HG03354 (cell line): ENCODE data around the gene VPS13C.

Experiments
- ATAC-seq: cut with Tn5 transposase; IDR thresholded peaks from one replicate; pipeline ENCODE4 v1.9.1; 2021; ENCODE audit warnings: mild to moderate bottlenecking; ENCODE audit not compliant: unreplicated experiment, poor library complexity, severe bottlenecking

VPS13C gene

DNA sequence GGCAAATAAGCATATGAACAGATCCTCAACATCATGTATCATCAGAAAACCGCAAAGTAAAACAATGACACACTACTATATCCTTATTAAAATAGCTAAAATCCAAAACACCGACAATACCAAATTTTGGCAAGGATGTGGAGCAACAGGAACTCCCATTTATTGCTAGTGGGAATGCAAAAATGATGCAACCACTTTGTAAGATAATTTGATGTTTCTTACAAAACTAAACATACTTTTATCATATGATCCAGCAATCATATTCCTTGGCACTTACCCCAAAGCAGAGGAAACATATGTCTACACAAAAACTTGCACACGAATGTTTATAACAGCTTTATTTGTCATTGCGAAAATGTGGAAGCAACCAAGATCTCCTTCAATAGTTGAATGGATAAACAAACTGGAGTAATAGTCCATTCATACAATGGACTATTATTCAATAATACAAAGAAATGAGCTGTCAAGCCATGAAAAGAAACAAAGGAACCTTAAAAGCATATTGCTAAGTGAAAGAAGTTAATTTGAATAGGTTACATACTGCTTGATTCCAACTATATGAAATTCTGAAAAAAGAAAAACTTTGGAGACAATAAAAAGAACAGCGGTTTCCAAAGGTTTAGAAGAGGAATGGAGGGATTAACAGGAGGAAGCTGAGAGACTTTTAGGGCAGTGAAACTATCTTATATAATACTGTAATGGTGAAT, 172.0 kb downstream of the VPS13C start:
- ATAC-seq: no peak

DNA sequence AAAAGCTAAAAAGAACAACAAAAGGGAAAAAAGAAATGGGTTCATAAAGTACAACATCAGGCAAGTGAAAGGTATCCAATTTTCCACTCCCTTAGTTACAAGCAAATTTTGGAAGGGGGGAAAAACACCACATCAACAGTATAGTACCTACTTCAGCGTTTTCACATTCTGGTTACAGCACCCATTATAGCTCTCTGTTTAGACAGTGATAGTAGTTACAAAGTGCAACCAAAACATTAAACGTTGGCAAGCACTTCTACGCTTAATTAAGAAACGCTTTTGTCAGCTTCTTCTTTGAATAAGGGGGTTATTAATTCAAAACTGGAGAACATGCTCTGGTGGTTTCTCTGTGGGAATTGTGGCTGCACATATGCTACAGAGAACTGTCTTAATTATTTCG, 180.2 kb downstream of the VPS13C start:
- no peak for ATAC-seq

DNA sequence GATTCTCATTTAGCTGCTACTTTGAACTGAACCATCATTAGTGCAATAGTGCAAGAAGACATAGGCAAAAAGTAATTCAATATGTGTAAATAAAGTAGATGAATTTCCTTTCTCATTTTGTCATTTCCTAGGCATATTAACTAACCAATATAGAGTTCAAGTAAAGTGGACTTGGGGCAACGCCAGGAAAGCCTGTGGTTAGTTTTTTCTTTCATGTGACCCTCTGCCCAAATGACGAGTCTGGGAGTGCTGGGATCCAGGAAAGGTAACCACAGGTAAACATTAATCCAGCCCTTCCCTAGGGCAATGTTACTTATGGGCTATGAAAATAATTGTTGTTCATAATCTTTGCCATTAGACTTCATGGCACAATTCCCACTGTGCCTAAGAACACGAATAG, 181.0 kb downstream of the VPS13C start:
- ATAC-seq: no peak

DNA sequence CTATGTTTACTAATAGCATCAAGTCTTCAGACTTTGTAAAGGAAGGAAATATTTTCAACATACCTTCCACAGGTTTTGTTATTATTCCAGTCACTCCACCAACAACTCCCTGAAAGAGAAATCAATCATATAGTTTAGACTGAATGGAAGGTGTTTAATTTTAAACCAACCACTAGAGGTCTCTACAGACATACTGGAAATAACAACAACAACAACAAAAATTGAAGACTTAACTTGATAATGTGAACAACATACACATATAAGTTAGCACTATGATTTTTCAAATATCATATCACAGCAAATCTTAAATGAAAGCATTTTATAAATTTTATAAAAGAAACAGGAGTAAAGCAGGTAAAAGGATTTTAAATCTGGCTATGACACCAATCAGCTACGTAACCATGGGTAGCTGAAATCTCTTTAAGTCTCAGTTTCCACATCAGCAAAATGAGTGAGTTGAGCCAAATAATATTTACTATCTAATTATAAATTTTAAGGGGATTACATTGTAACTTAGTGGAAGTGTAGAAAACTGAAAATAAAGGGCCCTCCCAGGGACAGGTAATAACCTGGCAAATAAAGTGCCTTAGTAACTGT, 188.2 kb downstream of the VPS13C start:
- no peak for ATAC-seq

DNA sequence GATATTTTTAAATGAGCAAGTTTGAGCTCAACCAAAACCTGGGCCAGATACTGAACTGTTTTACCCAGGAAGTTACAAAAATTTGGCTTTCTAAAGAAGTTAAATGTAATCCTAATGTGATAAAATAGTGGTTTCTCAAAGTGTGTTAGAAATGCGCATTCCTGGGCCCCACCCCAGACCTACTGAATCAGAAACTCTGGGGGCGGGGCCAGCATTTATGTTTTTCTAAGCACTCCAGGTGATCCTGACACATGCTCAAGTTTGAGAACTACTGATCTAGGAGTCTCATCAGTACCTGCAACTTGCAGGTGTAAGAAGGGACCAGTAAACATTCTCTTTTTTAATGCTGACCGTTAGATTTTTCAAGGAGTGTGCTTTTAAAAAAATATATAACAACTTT, 190.6 kb downstream of the VPS13C start:
- no peak for ATAC-seq

DNA sequence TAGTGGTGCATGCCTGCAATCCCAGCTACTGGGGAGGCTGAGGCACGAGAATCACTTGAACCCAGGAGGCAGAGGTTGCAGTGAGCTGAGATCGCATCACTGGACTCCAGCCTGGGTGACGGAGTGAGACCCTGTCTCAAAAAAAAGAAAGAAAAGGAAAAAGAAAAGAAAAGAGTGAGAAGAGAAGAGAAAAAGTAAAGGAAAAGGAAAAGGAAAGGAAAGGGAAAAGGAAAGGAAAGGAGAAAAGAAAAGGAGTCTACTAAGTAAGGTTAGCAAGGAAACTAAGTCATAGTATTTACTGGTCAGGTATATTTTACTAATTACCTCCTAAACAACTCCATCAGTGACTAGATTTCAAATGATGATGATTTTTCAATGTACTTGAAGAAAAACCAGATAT, 198.3 kb downstream of the VPS13C start:
- no peak for ATAC-seq

DNA sequence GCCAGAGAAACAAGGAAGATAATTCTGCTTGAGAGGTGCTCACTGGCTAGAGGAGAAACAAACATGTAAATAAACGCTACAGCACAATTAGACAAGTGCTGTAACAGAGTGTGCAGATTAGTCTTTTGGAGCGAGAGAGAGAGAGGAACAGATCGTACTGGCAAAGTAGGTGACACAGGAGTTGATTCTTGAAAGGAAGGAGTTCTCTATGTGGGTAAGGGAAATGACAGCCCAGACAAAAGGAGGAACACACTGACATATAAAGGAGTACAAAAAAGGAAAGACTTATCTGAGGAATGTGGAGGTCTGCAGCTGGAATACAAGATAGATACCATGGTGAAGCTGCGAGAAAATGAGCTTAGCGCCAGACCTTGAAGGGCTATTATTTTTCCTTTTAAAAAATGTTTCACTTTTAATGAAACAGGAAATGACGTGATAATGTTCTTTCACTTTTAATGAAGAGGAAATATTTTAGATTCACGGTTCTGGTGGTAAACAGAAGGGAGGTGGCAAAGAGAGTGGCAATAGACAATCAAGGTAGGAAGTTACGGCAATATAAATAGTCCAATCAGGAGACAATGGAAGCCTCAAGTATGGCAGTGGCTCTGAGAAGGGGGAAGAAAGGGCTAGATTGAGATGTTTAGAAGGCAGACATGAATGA, 202.9 kb downstream of the VPS13C start:
- ATAC-seq: no peak

DNA sequence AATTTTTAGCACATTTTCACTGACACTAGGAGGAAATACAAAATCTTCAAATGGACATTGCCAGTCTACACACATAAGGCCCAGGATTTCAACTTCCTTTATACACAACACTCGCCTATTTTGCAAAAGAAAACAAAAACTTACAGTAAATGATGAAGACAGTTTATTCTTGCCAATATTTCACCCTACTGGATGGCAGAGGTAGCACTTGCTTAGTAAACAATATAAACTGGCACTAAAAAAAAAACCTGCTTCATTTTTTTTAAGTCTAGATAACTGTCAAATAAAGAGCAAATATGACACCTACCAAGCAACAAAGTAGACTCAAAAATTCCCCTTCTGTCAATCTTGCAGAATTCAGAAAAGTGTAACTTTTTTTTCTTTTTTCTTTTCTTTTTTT, 204.0 kb downstream of the VPS13C start:
- ATAC-seq: no peak

DNA sequence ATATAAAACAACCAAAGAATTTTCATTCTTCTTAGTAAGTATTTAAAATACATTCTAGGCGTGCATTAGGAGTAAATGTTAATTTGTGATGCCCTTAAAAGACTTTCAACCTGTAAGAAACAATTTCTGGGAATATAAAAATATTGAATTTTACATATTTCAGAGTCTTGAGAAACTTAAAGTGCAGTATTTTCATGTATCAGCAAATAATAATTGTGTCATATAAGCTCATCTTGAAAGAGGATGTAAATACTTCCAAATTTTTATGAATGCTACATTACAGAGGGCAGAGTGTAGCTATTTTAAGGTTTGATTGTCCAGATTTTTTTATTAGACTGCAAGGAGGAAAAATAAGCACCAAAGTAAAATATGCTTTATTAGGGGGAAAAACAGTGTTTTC, 207.1 kb downstream of the VPS13C start:
- no peak for ATAC-seq

DNA sequence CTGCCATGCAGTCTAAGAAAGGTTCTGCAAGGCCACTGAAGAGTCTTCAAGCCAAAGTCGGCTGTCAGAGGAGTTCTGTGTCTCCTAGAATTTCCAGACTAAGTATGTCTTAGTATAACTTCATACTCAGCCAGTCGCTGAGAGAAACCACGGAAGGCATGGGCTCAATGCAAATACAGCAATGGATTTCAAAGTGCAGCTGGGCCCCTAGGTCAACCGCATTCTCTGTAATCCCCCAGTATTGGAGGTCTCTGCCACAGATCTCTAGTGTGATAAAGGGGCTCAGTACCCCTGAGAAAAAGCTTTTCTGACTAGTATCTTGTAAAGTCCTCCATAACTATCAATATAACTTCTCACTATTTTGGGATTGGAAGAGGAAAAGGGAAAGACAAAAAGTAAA, 208.3 kb downstream of the VPS13C start:
- no peak for ATAC-seq

DNA sequence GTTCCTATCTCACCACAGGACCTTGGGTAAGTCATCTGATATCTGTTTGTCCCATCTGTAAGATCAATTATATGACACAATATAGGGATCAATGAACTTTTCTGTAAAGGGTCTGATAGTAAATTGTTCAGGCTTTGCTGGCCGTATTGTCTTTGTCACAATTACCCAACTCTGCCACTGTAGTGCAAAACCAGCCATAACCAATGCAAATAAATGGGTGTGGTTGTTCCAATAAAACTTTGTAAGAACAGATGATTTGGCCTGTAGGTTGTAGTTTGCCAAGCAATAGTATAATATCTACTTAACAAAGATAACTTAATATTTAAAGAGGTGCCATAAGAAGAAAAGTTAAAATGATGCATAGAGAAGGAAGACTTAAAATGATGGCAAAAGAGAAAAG, 210.8 kb downstream of the VPS13C start:
- no peak for ATAC-seq

DNA sequence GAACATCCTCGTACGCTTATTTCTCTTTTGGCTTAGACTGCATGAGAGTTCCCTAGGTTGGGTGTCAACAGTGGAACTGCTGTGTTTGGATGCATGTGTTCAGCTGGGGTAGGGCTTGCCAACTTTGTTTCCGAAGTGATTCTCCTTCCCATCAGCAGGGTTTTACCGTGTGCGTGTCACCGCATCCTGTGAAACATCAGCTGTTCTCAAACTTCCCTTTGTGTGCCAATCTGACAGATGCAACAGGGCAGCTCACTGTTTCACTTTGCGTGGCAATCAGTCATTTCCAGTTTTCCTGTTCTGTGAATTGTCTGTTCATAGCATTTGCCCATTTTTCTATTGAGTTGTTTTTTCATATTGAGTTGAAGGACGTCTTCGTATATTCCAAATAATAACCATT, 218.8 kb downstream of the VPS13C start:
- ATAC-seq: no peak

DNA sequence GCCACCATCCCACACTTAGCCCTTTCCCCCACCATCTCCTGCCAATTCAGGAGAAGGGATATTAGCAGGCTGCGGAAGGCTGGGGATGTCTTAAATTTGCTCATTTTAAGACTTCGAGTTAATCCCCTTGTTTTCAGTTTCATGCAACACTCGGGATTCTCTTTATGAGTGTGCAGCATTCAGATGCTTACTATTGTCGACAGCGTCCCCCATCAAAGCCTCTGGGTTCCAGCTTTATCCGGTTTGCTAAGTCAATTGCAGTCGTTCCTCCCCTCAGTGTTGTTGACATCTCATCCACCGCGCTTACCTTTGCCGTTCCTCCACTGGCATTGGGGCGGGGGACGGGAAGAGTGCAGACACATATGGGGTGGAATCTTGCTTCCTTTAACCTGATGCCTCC, 220.2 kb downstream of the VPS13C start:
- ATAC-seq: no peak

DNA sequence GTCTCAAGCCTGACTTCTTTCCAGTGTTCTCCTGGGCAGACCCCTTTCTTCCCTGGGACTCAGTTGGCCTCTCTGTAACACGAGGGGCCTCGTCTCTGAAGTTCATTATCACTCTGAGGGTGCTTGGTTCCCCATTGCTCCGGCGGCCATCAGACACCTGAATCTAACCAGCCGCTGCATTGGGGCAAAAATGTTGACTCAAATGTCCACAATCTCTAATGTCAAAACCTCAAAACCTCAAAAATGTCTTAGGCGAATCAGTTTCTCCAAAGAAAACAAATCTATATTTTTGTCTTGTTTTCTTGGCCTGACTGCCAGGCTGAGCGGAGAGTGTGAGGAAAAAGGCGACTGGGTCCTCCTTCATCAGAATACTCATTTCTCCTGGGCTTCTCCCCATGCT, 220.7 kb downstream of the VPS13C start:
- ATAC-seq: no peak

DNA sequence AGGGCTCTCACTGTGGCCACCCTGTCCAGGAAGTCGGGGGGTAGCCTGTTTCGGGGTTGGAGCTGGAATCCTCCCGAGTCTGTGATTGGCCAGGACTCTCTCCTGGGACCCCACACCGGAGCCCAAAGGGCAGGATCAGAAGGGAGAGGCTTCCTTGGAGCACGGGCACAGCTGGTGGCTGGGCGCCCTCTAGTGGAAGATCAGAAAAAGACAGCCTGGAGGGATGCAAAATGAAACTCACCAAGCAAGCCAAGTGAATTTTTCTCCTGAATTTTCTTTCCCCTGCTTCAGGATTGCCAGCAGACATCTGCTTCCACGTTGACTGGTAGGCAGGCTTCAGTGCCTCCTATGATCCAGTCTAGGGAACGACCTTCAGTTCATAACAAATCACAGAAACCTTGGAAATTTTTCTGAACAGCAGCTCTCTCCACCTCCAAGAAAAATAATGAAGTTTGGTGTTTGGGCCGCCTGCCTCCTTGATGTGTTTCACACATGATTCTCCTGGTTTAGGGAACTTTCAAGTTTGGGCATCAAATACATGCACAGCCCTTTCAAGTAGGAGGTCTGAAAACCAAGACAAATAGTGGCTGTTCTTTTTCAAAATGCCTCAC, 224.6 kb downstream of the VPS13C start:
- ATAC-seq: no peak

DNA sequence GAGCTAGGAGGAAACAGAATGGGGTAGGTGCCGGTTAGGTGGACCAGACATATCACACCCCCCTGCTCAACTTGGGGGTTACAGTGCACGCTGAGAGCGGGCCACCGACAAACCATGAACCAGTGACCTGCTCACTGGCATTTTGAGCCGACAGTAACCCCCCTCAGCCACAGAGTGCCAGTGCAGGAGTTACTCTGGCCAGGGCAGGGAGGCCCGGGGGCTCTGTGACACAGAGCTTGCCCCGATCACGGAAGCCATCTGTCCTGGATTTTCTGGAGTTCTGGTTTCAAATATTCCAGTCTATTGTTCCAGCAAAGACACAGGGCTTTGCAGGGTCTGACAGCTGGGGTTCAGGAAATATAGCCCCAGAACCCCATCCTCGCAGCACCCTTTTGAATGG, 225.2 kb downstream of the VPS13C start:
- no peak for ATAC-seq

DNA sequence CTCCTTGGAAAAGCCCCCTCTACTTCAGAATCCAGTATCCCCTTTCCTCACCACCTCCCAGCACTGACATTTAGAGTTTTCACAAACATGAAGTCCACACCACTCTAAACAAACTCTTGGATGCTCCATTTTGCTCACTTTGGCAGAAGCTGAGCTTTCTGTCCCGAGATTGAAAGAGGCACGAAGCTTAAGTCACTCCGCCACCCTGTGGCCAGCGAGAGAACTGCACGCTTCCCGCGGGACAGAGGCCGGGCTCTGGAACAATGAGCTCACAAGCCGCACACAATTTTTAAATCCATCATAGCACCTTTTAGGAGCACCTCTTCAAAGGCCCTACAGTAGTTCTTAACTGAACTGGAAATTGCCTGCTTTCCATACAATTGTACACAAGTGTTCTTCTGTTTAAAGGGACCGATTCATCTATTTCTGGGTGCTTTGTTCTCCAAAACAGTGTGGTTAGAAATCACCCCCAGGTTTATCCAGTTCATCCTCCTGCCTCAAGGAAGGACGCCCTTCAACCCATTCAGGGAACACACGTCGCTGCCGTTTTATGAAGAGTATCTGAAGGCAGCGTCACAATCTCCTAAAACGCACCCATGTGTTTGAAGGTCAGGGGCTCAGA, 226.1 kb downstream of the VPS13C start:
- peak; percentile 73 for ATAC-seq

DNA sequence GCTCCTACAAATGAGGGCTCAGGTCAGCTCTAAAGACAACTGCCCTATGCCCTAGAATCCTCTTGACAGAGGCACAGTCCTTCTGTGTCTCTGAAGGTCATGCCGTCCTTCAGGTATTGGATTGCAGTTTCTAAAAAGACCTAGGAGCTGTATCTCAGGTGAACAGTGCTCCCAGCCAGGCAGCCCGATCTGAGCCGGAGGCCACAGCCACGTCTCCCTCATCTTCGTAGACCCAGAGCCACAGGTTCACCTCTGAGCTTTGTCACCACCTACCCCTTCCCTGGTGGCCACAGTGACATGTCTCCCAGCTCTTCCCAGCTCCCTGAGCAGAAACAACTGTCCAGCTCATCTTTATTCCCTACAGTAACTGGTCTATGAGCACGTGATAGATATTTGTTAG, 228.0 kb downstream of the VPS13C start:
- no peak for ATAC-seq

DNA sequence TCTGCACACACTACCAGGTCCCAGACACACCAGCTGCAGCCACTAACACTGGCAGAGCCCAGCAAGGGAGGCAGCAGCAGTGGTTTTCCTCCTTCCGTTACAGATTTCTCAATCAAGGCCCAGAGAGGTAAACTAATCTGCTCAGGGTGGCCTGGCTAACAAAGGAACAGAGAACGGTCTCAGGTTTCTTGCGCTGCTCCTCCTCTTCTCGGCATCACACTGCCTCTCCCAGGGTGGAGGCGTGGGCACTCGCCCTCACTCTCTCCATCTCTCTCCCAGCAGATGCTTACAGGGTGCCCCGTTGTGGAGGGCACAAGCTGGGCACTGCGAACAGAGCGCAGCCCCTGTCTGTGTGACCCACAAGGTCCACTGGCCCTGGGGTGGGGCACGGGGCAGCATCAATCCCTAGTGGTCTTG, 228.7 kb downstream of the VPS13C start:
- no peak for ATAC-seq

DNA sequence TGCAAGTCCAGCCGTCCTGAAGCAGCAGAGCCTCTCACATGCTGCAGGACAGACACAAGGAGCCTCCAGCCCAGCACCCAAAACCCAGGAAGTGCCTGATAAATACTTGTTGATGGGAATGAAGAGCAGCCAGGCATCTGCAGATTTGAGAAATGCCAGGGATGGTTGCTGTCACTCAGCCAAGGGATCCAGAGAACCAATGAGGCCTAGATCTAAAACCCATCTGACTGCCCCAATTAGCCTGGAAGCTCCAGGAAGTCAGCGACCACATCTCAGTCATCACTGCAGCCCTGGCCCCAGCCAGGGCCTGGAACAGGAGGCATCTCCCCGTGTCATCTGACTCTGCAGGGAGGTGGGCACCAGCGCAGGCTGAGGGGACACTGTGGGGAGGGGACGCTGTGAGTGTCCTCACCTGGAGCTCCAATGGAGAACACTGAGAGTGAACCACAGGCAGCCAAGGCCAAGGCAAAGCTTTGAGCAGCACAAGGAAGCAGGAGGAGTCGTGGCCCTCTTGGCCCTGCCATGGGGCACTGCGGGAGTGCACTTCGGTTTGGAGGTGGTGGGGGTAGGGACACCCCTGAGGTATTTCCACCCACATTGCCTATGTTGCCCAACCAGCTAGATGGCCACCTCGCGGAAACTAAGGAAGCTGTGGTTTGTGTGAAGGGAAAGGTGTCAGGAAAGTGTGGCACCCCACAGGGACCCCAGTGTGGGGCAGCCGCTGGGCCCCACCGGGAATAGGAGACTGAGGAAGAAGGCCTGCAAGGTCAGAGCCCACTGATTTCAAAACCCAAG, 229.5 kb downstream of the VPS13C start:
- ATAC-seq: no peak
